ENCODE data around the gene ULK4. TPM values are rescaled to one million over a fixed set of nuclear protein-coding genes. Genes with fewer than 3 reads are reported as not detected.

The ULK4 gene
- total RNA-seq, 1 donor from 2014 or later = 9.1 TPM

GRCh38 chr3:41434781-41435180, 527.1 kb downstream of the ULK4 start:
- no peak overlapping the region for H3K27ac Mint-ChIP-seq (ENCODE audit: unreplicated experiment)
- peaks cover 13% of the 10 kb centered on the region for H3K9me3 Mint-ChIP-seq (ENCODE audit: unreplicated experiment)
- H3K36me3 Mint-ChIP-seq (ENCODE audit: unreplicated experiment) = no peaks in the 10 kb centered on the region
- TF ChIP-seq CTCF (IDR thresholded peaks at IDR 0.05) = no peak
- no peak overlapping the region for H3K4me3 Mint-ChIP-seq (ENCODE audit: unreplicated experiment)
- H3K4me1 Mint-ChIP-seq (ENCODE audit: unreplicated experiment) = no peaks in the 10 kb centered on the region
- H3K27me3 Mint-ChIP-seq (ENCODE audit: unreplicated experiment) = no peaks in the 10 kb centered on the region
- DNase-seq (ENCODE audit: extremely low spot score, unreplicated experiment) = no peak

GRCh38 chr3:41431386-41431785, 530.5 kb downstream of the ULK4 start:
- Mint-ChIP-seq H3K9me3 (ENCODE audit: unreplicated experiment) (peaks cover 25% of the 10 kb centered on the region), H3K4me3 (ENCODE audit: unreplicated experiment) (no peak overlapping the region), H3K4me1 (ENCODE audit: unreplicated experiment) (no peaks in the 10 kb centered on the region), H3K27me3 (ENCODE audit: unreplicated experiment) (peaks cover 3% of the 10 kb centered on the region), H3K36me3 (ENCODE audit: unreplicated experiment) (no peaks in the 10 kb centered on the region), H3K27ac (ENCODE audit: unreplicated experiment) (no peak overlapping the region)
- DNase-seq (ENCODE audit: extremely low spot score, unreplicated experiment) = no peak
- no peak for TF ChIP-seq CTCF (IDR thresholded peaks at IDR 0.05)

DNA sequence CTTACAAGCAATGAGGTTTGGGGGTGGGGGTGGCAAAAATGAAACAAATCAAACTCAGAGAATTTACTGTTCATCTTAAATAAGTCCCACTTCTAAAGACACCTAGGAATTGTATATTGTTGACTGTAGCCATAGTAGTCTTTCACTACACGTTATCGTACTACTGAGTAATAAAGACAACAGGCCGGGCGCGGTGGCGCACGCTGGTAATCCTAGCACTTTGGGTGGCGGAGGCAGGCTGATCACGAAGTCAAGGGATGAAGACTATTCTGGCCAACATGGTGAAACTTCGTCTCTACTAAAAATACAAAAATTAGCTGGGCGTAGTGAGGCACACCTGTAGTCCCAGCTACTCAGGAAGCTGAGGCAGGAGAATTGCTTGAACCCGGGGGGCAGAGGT, 531.0 kb downstream of the ULK4 start:
- Mint-ChIP-seq H3K27me3 (ENCODE audit: unreplicated experiment) (peaks cover 4% of the 10 kb centered on the region), H3K36me3 (ENCODE audit: unreplicated experiment) (no peaks in the 10 kb centered on the region), H3K4me1 (ENCODE audit: unreplicated experiment) (no peaks in the 10 kb centered on the region), H3K27ac (ENCODE audit: unreplicated experiment) (no peak overlapping the region), H3K9me3 (ENCODE audit: unreplicated experiment) (peaks cover 30% of the 10 kb centered on the region), H3K4me3 (ENCODE audit: unreplicated experiment) (no peak overlapping the region)
- DNase-seq (ENCODE audit: extremely low spot score, unreplicated experiment) = no peak
- no peak for TF ChIP-seq CTCF (IDR thresholded peaks at IDR 0.05)

DNA sequence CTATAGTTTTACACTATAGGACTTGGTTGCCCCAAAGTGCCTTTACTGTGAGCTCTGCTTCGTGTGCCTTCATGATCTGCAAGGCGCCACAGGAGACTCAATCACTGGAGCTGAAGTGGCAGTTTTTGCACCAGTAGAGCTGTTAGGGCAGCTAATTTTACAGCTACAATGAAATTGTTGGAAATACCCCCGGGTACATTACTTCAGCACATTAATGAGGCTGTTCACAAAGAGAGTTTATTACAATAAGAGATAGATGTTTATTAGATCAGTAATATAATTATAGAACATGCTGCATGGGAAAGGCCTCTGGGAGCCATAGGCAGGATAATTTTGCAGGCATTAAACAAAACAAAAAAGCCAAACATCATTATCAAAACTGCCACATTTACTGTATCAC, 531.5 kb downstream of the ULK4 start:
- H3K4me1 Mint-ChIP-seq (ENCODE audit: unreplicated experiment) = no peaks in the 10 kb centered on the region

GRCh38 chr3:41426485-41426884, 535.4 kb downstream of the ULK4 start:
- Mint-ChIP-seq H3K27ac (ENCODE audit: unreplicated experiment) (no peak overlapping the region), H3K36me3 (ENCODE audit: unreplicated experiment) (no peaks in the 10 kb centered on the region), H3K4me3 (ENCODE audit: unreplicated experiment) (no peak overlapping the region), H3K4me1 (ENCODE audit: unreplicated experiment) (no peaks in the 10 kb centered on the region), H3K9me3 (ENCODE audit: unreplicated experiment) (peaks cover 29% of the 10 kb centered on the region), H3K27me3 (ENCODE audit: unreplicated experiment) (peaks cover 6% of the 10 kb centered on the region)
- no peak for TF ChIP-seq CTCF (IDR thresholded peaks at IDR 0.05)
- DNase-seq (ENCODE audit: extremely low spot score, unreplicated experiment) = no peak

More for the DNA sequence above, 531.5 kb downstream of the ULK4 start:
- Mint-ChIP-seq H3K36me3 (ENCODE audit: unreplicated experiment) (no peaks in the 10 kb centered on the region), H3K4me3 (ENCODE audit: unreplicated experiment) (no peak overlapping the region), H3K9me3 (ENCODE audit: unreplicated experiment) (peaks cover 34% of the 10 kb centered on the region), H3K27ac (ENCODE audit: unreplicated experiment) (no peak overlapping the region), H3K27me3 (ENCODE audit: unreplicated experiment) (peaks cover 6% of the 10 kb centered on the region)
- DNase-seq (ENCODE audit: extremely low spot score, unreplicated experiment) = no peak
- TF ChIP-seq CTCF (IDR thresholded peaks at IDR 0.05) = no peak

Data from osteocyte (in vitro differentiated cells).